HG03354 (cell line): ENCODE measurements around the gene C1QB.
"Not testable (repeated sequence)": the region's sequence is repeated elsewhere in the genome, so short reads cannot be mapped to it uniquely, and the experiment has no call there.

Source experiments
- ATAC-seq: cut with Tn5 transposase; IDR thresholded peaks from one replicate; pipeline ENCODE4 v1.9.1; 2021; ENCODE audit warnings: mild to moderate bottlenecking; ENCODE audit not compliant: unreplicated experiment, poor library complexity, severe bottlenecking

C1QB gene

GRCh38 chr1:22688466-22688865 is 35.4 kb downstream of the C1QB start:
- no peak for ATAC-seq

GRCh38 chr1:22689505-22689904 is 36.5 kb downstream of the C1QB start:
- no peak for ATAC-seq

- ATAC-seq, result no peak
Measured at GRCh38 chr1:22691031-22691753, 38.2 kb downstream of the C1QB start.

GRCh38 chr1:22694172-22694571 is 41.1 kb downstream of the C1QB start:
- no peak for ATAC-seq

GRCh38 chr1:22696610-22697009 is 43.6 kb downstream of the C1QB start:
- no peak for ATAC-seq

- no peak for ATAC-seq
Measured at GRCh38 chr1:22697980-22698379, 44.9 kb downstream of the C1QB start.

GRCh38 chr1:22699681-22700520 is 46.9 kb downstream of the C1QB start:
- no peak for ATAC-seq

GRCh38 chr1:22702296-22703085 is 49.5 kb downstream of the C1QB start:
- no peak for ATAC-seq

GRCh38 chr1:22704440-22705067 is 51.5 kb downstream of the C1QB start:
- ATAC-seq, result no peak

GRCh38 chr1:22705586-22705985 is 52.5 kb downstream of the C1QB start:
- ATAC-seq, result no peak

GRCh38 chr1:22706100-22706499 is 53.1 kb downstream of the C1QB start:
- ATAC-seq, result not testable (repeated sequence)

GRCh38 chr1:22708777-22709176 is 55.7 kb downstream of the C1QB start:
- ATAC-seq, result no peak

GRCh38 chr1:22709227-22709626 is 56.2 kb downstream of the C1QB start:
- no peak for ATAC-seq

GRCh38 chr1:22709891-22710700 is 57.1 kb downstream of the C1QB start:
- ATAC-seq, result no peak

- no peak for ATAC-seq
Measured at GRCh38 chr1:22710701-22711049, 57.6 kb downstream of the C1QB start, which contains the start of gene EPHB2. EPHB2 (plus strand) TSS chr1:22710839; CDS start chr1:22710983, 144 bp downstream.

- ATAC-seq, result no peak
Measured at GRCh38 chr1:22711071-22711470, 58.0 kb downstream of the C1QB start.
